SH-SY5Y (cell line): Measurements from ENCODE around the gene CNTNAP1.

Experiments
- GATA2 ChIP-seq: IDR thresholded peaks from 2 replicates; pipeline ENCODE4 v1.6.1; 2011; ENCODE audit warnings: mild to moderate bottlenecking, low read depth, low read length
- GATA3 ChIP-seq: IDR thresholded peaks from 2 replicates; pipeline ENCODE4 v1.6.1; 2011; ENCODE audit warnings: low read depth, mild to moderate bottlenecking, low read length, moderate library complexity

DNA sequence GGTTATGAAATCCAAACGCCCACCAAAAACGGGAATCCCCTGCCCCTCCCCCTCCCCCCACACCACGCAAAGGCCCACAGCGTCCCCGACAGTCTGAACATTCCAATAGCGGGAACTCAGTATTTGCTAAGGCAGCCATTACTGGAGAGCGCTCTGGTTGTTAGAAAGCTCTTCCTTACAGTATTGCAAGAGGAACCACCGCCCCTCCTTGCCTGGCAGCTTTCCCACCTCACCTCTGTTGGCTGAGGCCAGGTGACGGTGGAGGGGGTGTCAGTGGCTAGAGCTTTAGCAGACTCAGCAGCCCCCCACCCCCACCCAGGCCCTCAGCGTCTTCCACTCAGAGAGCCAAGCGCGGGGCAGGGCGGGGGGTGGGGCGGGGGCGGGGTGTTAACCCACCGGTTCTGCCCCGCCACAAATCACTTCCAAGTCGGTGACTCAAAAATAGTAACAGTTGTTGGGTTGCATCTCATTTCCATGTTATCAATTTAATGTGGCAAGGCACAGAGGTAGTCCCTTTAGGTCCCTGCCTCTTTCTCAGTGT is 3.3 kb upstream of the CNTNAP1 start:
- no peak for TF ChIP-seq GATA2
- no peak for TF ChIP-seq GATA3
